ENCODE data around the gene KCNQ4. TPM values are rescaled to one million over a fixed set of nuclear protein-coding genes. Genes with fewer than 3 reads are reported as not detected.

The KCNQ4 gene
- total RNA-seq, 1 experiment from 2014 or later = 2.3 TPM

GRCh38 chr1:40829631-40830245, 46.2 kb downstream of the KCNQ4 start:
- Histone ChIP-seq H2AFZ (ENCODE audit: low read length) (no peak overlapping the region), H3K36me3 (ENCODE audit: insufficient read depth, low read length) (no peaks in the 10 kb centered on the region), H3K9ac (ENCODE audit: low read length) (no peak overlapping the region), H3K4me3 (ENCODE audit: low read length) (no peak overlapping the region), H3K27ac (ENCODE audit: low read length) (no peak overlapping the region), H3K4me1 (ENCODE audit: low read length) (peaks cover 23% of the 10 kb centered on the region), H3K4me2 (ENCODE audit: low read depth, low read length, poor library complexity, severe bottlenecking) (no peak overlapping the region), H3K79me2 (ENCODE audit: low read length) (no peaks in the 10 kb centered on the region), H3K27me3 (ENCODE audit: low read length) (no peaks in the 10 kb centered on the region), H3K9me3 (ENCODE audit: low read length) (no peaks in the 10 kb centered on the region), H4K20me1 (ENCODE audit: insufficient read depth, low read depth, low read length) (no peaks in the 10 kb centered on the region), H3K9me2 (replicated peaks; ENCODE audit: insufficient read depth, low read length) (no peaks in the 10 kb centered on the region)
- no peak for DNase-seq

- no peaks in the 10 kb centered on the region for H4K20me1 ChIP-seq (ENCODE audit: insufficient read depth, low read depth, low read length)
Observed at GRCh38 chr1:40830419-40830943, 46.9 kb downstream of the KCNQ4 start.

GRCh38 chr1:40831001-40831732, 47.6 kb downstream of the KCNQ4 start:
- DNase-seq = no peak
- H3K27me3 ChIP-seq (ENCODE audit: low read length) = no peaks in the 10 kb centered on the region
- H4K20me1 ChIP-seq (ENCODE audit: insufficient read depth, low read depth, low read length) = no peaks in the 10 kb centered on the region
- no peaks in the 10 kb centered on the region for H3K79me2 ChIP-seq (ENCODE audit: low read length)
- no peak overlapping the region for H3K27ac ChIP-seq (ENCODE audit: low read length)
- no peaks in the 10 kb centered on the region for H3K9me3 ChIP-seq (ENCODE audit: low read length)
- no peaks in the 10 kb centered on the region for H3K9me2 ChIP-seq (replicated peaks; ENCODE audit: insufficient read depth, low read length)
- no peak overlapping the region for H3K4me2 ChIP-seq (ENCODE audit: low read depth, low read length, poor library complexity, severe bottlenecking)
- H3K36me3 ChIP-seq (ENCODE audit: insufficient read depth, low read length) = no peaks in the 10 kb centered on the region
- H3K4me1 ChIP-seq (ENCODE audit: low read length) = peaks cover 17% of the 10 kb centered on the region
- no peak overlapping the region for H2AFZ ChIP-seq (ENCODE audit: low read length)
- H3K9ac ChIP-seq (ENCODE audit: low read length) = no peak overlapping the region
- no peak overlapping the region for H3K4me3 ChIP-seq (ENCODE audit: low read length)

More at GRCh38 chr1:40830419-40830943, 46.9 kb downstream of the KCNQ4 start:
- H3K9me2 ChIP-seq (replicated peaks; ENCODE audit: insufficient read depth, low read length) = no peaks in the 10 kb centered on the region
- H3K9me3 ChIP-seq (ENCODE audit: low read length) = no peaks in the 10 kb centered on the region
- H3K27me3 ChIP-seq (ENCODE audit: low read length) = no peaks in the 10 kb centered on the region
- H3K36me3 ChIP-seq (ENCODE audit: insufficient read depth, low read length) = no peaks in the 10 kb centered on the region
- peaks cover 23% of the 10 kb centered on the region for H3K4me1 ChIP-seq (ENCODE audit: low read length)
- no peaks in the 10 kb centered on the region for H3K79me2 ChIP-seq (ENCODE audit: low read length)
- H2AFZ ChIP-seq (ENCODE audit: low read length) = no peak overlapping the region
- no peak overlapping the region for H3K9ac ChIP-seq (ENCODE audit: low read length)
- no peak for DNase-seq
- no peak overlapping the region for H3K27ac ChIP-seq (ENCODE audit: low read length)
- H3K4me2 ChIP-seq (ENCODE audit: low read depth, low read length, poor library complexity, severe bottlenecking) = no peak overlapping the region
- no peak overlapping the region for H3K4me3 ChIP-seq (ENCODE audit: low read length)

- no peaks in the 10 kb centered on the region for H3K9me3 ChIP-seq (ENCODE audit: low read length)
- H3K27ac ChIP-seq (ENCODE audit: low read length) = no peak overlapping the region
- no peak overlapping the region for H3K4me3 ChIP-seq (ENCODE audit: low read length)
- H3K36me3 ChIP-seq (ENCODE audit: insufficient read depth, low read length) = no peaks in the 10 kb centered on the region
- no peak overlapping the region for H2AFZ ChIP-seq (ENCODE audit: low read length)
- no peaks in the 10 kb centered on the region for H3K79me2 ChIP-seq (ENCODE audit: low read length)
- H3K9me2 ChIP-seq (replicated peaks; ENCODE audit: insufficient read depth, low read length) = no peaks in the 10 kb centered on the region
- H3K27me3 ChIP-seq (ENCODE audit: low read length) = no peaks in the 10 kb centered on the region
- DNase-seq = no peak
- no peak overlapping the region for H3K4me2 ChIP-seq (ENCODE audit: low read depth, low read length, poor library complexity, severe bottlenecking)
- H3K9ac ChIP-seq (ENCODE audit: low read length) = no peak overlapping the region
- peaks cover 16% of the 10 kb centered on the region for H3K4me1 ChIP-seq (ENCODE audit: low read length)
- H4K20me1 ChIP-seq (ENCODE audit: insufficient read depth, low read depth, low read length) = no peaks in the 10 kb centered on the region
Observed at GRCh38 chr1:40833979-40834378, 50.4 kb downstream of the KCNQ4 start.

GRCh38 chr1:40834968-40835545, 51.5 kb downstream of the KCNQ4 start:
- H3K9ac ChIP-seq (ENCODE audit: low read length) = no peak overlapping the region
- no peaks in the 10 kb centered on the region for H4K20me1 ChIP-seq (ENCODE audit: insufficient read depth, low read depth, low read length)
- no peaks in the 10 kb centered on the region for H3K79me2 ChIP-seq (ENCODE audit: low read length)
- peaks cover 27% of the 10 kb centered on the region for H3K4me1 ChIP-seq (ENCODE audit: low read length)
- no peaks in the 10 kb centered on the region for H3K36me3 ChIP-seq (ENCODE audit: insufficient read depth, low read length)
- no peaks in the 10 kb centered on the region for H3K9me2 ChIP-seq (replicated peaks; ENCODE audit: insufficient read depth, low read length)
- H3K4me2 ChIP-seq (ENCODE audit: low read depth, low read length, poor library complexity, severe bottlenecking) = no peak overlapping the region
- DNase-seq = no peak
- H3K4me3 ChIP-seq (ENCODE audit: low read length) = no peak overlapping the region
- H3K27me3 ChIP-seq (ENCODE audit: low read length) = no peaks in the 10 kb centered on the region
- no peak overlapping the region for H3K27ac ChIP-seq (ENCODE audit: low read length)
- no peaks in the 10 kb centered on the region for H3K9me3 ChIP-seq (ENCODE audit: low read length)
- no peak overlapping the region for H2AFZ ChIP-seq (ENCODE audit: low read length)

- no peaks in the 10 kb centered on the region for H3K9me3 ChIP-seq (ENCODE audit: low read length)
- no peak for DNase-seq
- no peaks in the 10 kb centered on the region for H3K9me2 ChIP-seq (replicated peaks; ENCODE audit: insufficient read depth, low read length)
- H3K4me2 ChIP-seq (ENCODE audit: low read depth, low read length, poor library complexity, severe bottlenecking) = no peak overlapping the region
- H2AFZ ChIP-seq (ENCODE audit: low read length) = no peak overlapping the region
- no peak overlapping the region for H3K9ac ChIP-seq (ENCODE audit: low read length)
- no peak overlapping the region for H3K4me3 ChIP-seq (ENCODE audit: low read length)
- H3K27ac ChIP-seq (ENCODE audit: low read length) = no peak overlapping the region
- H3K36me3 ChIP-seq (ENCODE audit: insufficient read depth, low read length) = no peaks in the 10 kb centered on the region
- peaks cover 39% of the 10 kb centered on the region for H3K4me1 ChIP-seq (ENCODE audit: low read length)
- H4K20me1 ChIP-seq (ENCODE audit: insufficient read depth, low read depth, low read length) = no peaks in the 10 kb centered on the region
- H3K27me3 ChIP-seq (ENCODE audit: low read length) = no peaks in the 10 kb centered on the region
- H3K79me2 ChIP-seq (ENCODE audit: low read length) = no peaks in the 10 kb centered on the region
Observed at GRCh38 chr1:40836283-40836682, 52.7 kb downstream of the KCNQ4 start.

- no peak overlapping the region for H3K4me2 ChIP-seq (ENCODE audit: low read depth, low read length, poor library complexity, severe bottlenecking)
- no peaks in the 10 kb centered on the region for H3K9me2 ChIP-seq (replicated peaks; ENCODE audit: insufficient read depth, low read length)
- H2AFZ ChIP-seq (ENCODE audit: low read length) = no peak overlapping the region
- H3K79me2 ChIP-seq (ENCODE audit: low read length) = no peaks in the 10 kb centered on the region
- H4K20me1 ChIP-seq (ENCODE audit: insufficient read depth, low read depth, low read length) = no peaks in the 10 kb centered on the region
- H3K4me1 ChIP-seq (ENCODE audit: low read length) = peaks cover 51% of the 10 kb centered on the region
- no peak overlapping the region for H3K4me3 ChIP-seq (ENCODE audit: low read length)
- DNase-seq = no peak
- no peaks in the 10 kb centered on the region for H3K36me3 ChIP-seq (ENCODE audit: insufficient read depth, low read length)
- H3K27me3 ChIP-seq (ENCODE audit: low read length) = no peaks in the 10 kb centered on the region
- H3K27ac ChIP-seq (ENCODE audit: low read length) = no peak overlapping the region
- H3K9me3 ChIP-seq (ENCODE audit: low read length) = no peaks in the 10 kb centered on the region
- H3K9ac ChIP-seq (ENCODE audit: low read length) = no peak overlapping the region
Observed at GRCh38 chr1:40837601-40838000, 54.0 kb downstream of the KCNQ4 start.

All from Karpas-422 (cell line).